Activated B cell treated with CpG ODN at 0.5 μM for 24 hours (primary cell): ENCODE data around the gene MAB21L2. TPM values are rescaled to one million over a fixed set of nuclear protein-coding genes. Genes with fewer than 3 reads are reported as not detected.

Experiments used
- ATAC-seq: fragments of 200-7000 bp; cut with Tn5 transposase; one replicate; pipeline ENCODE4 v1.10.0; 2021; ENCODE audit warnings: low read depth, mild to moderate bottlenecking, moderate library complexity
- CTCF ChIA-PET: fragments of 350-600 bp; sonication (Branson Sonifier 250); formaldehyde crosslinking; loops from one replicate; lab custom pipeline; 2021; ENCODE audit warnings: antibody characterized with exemption; lab: Charles Lee
- POLR2A ChIA-PET: fragments of 350-600 bp; sonication (Branson Sonifier 250); formaldehyde crosslinking; loops from one replicate; lab custom pipeline; 2021; ENCODE audit warnings: antibody characterized with exemption; lab: Charles Lee
- DNase-seq: peaks from one replicate; pipeline ENCODE4 v3.0.0; 2022
- H3K27ac Mint-ChIP-seq: one replicate; pipeline ENCODE4 v1.8.0; 2020; ENCODE audit warnings: mixed read lengths
- H3K27me3 Mint-ChIP-seq: one replicate; pipeline ENCODE4 v1.8.0; 2021; ENCODE audit warnings: mixed read lengths
- H3K36me3 Mint-ChIP-seq: one replicate; pipeline ENCODE4 v1.8.0; 2021; ENCODE audit warnings: low read depth, mixed read lengths
- H3K4me1 Mint-ChIP-seq: one replicate; pipeline ENCODE4 v1.8.0; 2021; ENCODE audit warnings: mixed read lengths
- H3K4me3 Mint-ChIP-seq: one replicate; pipeline ENCODE4 v1.8.0; 2020; ENCODE audit warnings: mild to moderate bottlenecking, mixed read lengths
- H3K9me3 Mint-ChIP-seq: one replicate; pipeline ENCODE4 v1.8.0; 2020; ENCODE audit warnings: mixed read lengths
- intact Hi-C: fragments of 100-400 bp; cut with micrococcal nuclease; formaldehyde crosslinking; loops from one replicate; pipeline ENCODE4 v1.15.1; 2024
- total RNA-seq: library from RNA; stranded (reverse); gene quantifications from 2 replicates; pipeline ENCODE4 v1.2.3, GENCODE V29; 2022
- TF ChIP-seq, protein P1 (sequence below): fragments of 200-600 bp; IDR thresholded peaks from one replicate; pipeline ENCODE4 v1.8.0; 2022; ENCODE audit warnings: antibody characterized with exemption, mild to moderate bottlenecking

The MAB21L2 gene
- total RNA-seq, 1 donor from 2014 or later: not detected

DNA sequence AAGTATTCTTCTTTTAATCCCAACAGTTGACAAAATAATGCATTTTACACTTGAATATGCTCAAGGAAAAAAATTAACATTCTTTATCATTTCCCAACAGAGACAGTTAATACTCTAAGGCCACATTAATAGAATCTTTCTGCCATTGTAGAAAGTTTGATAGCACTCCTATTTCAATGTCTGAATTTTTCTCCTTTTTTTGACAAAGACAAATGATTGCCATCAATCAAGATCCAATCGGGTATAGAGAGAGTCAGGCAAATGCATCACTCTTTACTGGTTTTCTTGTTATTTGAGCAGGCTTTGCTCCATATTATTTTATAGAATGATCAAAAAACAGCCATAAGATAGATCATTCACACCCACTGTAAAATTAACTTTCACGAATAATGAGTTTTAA, 46.1 kb downstream of the MAB21L2 start:
- no peak overlapping the region for H3K27ac Mint-ChIP-seq

DNA sequence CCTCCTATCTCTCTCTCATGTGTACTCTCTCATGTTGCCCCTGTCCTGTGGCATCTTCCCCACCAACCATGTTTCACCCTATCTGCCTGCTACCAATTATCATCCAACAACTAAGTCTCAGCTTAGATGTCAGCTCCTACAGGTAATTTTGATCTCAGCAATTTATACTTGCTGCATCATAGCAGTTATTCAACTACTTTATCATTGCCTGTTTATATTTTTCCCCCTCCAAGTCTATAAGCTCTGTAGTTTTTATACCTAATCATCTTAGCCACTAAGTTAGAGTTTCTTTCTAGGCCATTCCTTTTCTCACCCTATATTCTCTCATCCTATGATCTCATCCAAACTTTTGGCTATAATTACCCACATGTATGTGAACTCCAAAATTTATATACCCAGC, 50.7 kb downstream of the MAB21L2 start:
- Mint-ChIP-seq H3K27ac (no peak overlapping the region), H3K36me3 (peaks cover 43% of the 10 kb centered on the region), H3K9me3 (peaks cover 14% of the 10 kb centered on the region), H3K4me1 (no peaks in the 10 kb centered on the region), H3K27me3 (no peaks in the 10 kb centered on the region), H3K4me3 (no peak overlapping the region)
- POLR2A ChIA-PET: no interaction called here
- TF ChIP-seq, protein P1, sequence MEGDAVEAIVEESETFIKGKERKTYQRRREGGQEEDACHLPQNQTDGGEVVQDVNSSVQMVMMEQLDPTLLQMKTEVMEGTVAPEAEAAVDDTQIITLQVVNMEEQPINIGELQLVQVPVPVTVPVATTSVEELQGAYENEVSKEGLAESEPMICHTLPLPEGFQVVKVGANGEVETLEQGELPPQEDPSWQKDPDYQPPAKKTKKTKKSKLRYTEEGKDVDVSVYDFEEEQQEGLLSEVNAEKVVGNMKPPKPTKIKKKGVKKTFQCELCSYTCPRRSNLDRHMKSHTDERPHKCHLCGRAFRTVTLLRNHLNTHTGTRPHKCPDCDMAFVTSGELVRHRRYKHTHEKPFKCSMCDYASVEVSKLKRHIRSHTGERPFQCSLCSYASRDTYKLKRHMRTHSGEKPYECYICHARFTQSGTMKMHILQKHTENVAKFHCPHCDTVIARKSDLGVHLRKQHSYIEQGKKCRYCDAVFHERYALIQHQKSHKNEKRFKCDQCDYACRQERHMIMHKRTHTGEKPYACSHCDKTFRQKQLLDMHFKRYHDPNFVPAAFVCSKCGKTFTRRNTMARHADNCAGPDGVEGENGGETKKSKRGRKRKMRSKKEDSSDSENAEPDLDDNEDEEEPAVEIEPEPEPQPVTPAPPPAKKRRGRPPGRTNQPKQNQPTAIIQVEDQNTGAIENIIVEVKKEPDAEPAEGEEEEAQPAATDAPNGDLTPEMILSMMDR: no peak
- intact Hi-C loops: no loop called here
- CTCF ChIA-PET: no interaction called here
- ATAC-seq (no peak), DNase-seq (no peak)

More for the DNA sequence above, 46.1 kb downstream of the MAB21L2 start:
- intact Hi-C loops: no loop called here
- no peak for DNase-seq
- CTCF ChIA-PET: no interaction called here
- no peak for ATAC-seq
- H3K36me3 Mint-ChIP-seq: peaks cover 15% of the 10 kb centered on the region
- H3K27me3 Mint-ChIP-seq: no peaks in the 10 kb centered on the region
- TF ChIP-seq, protein P1: no peak
- no peak overlapping the region for H3K4me3 Mint-ChIP-seq
- H3K4me1 Mint-ChIP-seq: no peaks in the 10 kb centered on the region
- peaks cover 5% of the 10 kb centered on the region for H3K9me3 Mint-ChIP-seq
- POLR2A ChIA-PET: no interaction called here
